HT-29 (cell line): ENCODE measurements around the gene PLGRKT. TPM values are rescaled to one million over a fixed set of nuclear protein-coding genes. Genes with fewer than 3 reads are reported as not detected.
"Not testable (repeated sequence)": the region's sequence is repeated elsewhere in the genome, so short reads cannot be mapped to it uniquely, and the experiment has no call there.

ENCODE experiments used
- DNase-seq: peaks from one replicate; pipeline ENCODE4 v3.0.0-alpha.2; 2015; ENCODE audit warnings: low spot score
- total RNA-seq: library from RNA; depleted of rRNA; stranded (reverse); fragments of >200 nt; shearing (Covaris generic); gene quantifications from 2 replicates; pipeline ENCODE4 v1.2.3, GENCODE V29; 2014; rRNA removed

The PLGRKT gene
- total RNA-seq: 4.1 TPM in 2 replicates

- peak; percentile 94 for DNase-seq
Observed at GRCh38 chr9:5437254-5438216, at the start of gene PLGRKT. TSS of gene PLGRKT (minus strand) at chr9:5437925. CDS start at chr9:5431977, 5,948 bp downstream.

GRCh38 chr9:5486988-5487387 is 49.3 kb upstream of the PLGRKT start:
- DNase-seq: no peak

GRCh38 chr9:5485378-5486085 is 47.8 kb upstream of the PLGRKT start:
- no peak for DNase-seq

- DNase-seq: no peak
Observed at GRCh38 chr9:5483306-5483705, 45.6 kb upstream of the PLGRKT start.

- no peak for DNase-seq
Observed at GRCh38 chr9:5482194-5482593, 44.5 kb upstream of the PLGRKT start.

GRCh38 chr9:5481322-5482040 is 43.8 kb upstream of the PLGRKT start:
- DNase-seq: no peak

- DNase-seq: no peak
Observed at GRCh38 chr9:5480919-5481318, 43.2 kb upstream of the PLGRKT start.

GRCh38 chr9:5479994-5480694 is 42.4 kb upstream of the PLGRKT start:
- no peak for DNase-seq

- no peak for DNase-seq
Observed at GRCh38 chr9:5478206-5478605, 40.5 kb upstream of the PLGRKT start.

- not testable (repeated sequence) for DNase-seq
Observed at GRCh38 chr9:5475611-5476010, 37.9 kb upstream of the PLGRKT start.

- DNase-seq: no peak
Observed at GRCh38 chr9:5470816-5471215, 33.1 kb upstream of the PLGRKT start.

GRCh38 chr9:5470122-5470521 is 32.4 kb upstream of the PLGRKT start:
- DNase-seq: no peak

GRCh38 chr9:5468850-5469249 is 31.1 kb upstream of the PLGRKT start:
- no peak for DNase-seq

- no peak for DNase-seq
Observed at GRCh38 chr9:5466766-5467165, 29.0 kb upstream of the PLGRKT start.

- no peak for DNase-seq
Observed at GRCh38 chr9:5466005-5466404, 28.3 kb upstream of the PLGRKT start.

GRCh38 chr9:5464831-5465330 is 27.2 kb upstream of the PLGRKT start:
- not testable (repeated sequence) for DNase-seq

GRCh38 chr9:5460157-5460556 is 22.4 kb upstream of the PLGRKT start:
- no peak for DNase-seq

GRCh38 chr9:5459289-5459829 is 21.6 kb upstream of the PLGRKT start:
- no peak for DNase-seq

GRCh38 chr9:5455181-5455580 is 17.5 kb upstream of the PLGRKT start:
- no peak for DNase-seq

- no peak for DNase-seq
Observed at GRCh38 chr9:5453673-5454072, 15.9 kb upstream of the PLGRKT start.

- no peak for DNase-seq
Observed at GRCh38 chr9:5453004-5453403, 15.3 kb upstream of the PLGRKT start.
